IPS-15b (cell line): ENCODE data around the gene FZD7.

Experiments
- H3K27me3 ChIP-seq: one replicate; pipeline ENCODE4 v1.6.1; 2013; ENCODE audit warnings: low read length; ENCODE audit not compliant: control insufficient read depth, insufficient read depth
- H3K36me3 ChIP-seq: one replicate; pipeline ENCODE4 v1.6.1; 2013; ENCODE audit warnings: low read length; ENCODE audit not compliant: control insufficient read depth, insufficient read depth
- H3K4me1 ChIP-seq: one replicate; pipeline ENCODE4 v1.6.1; 2013; ENCODE audit warnings: mild to moderate bottlenecking, low read length; ENCODE audit not compliant: control insufficient read depth, insufficient read depth
- H3K4me3 ChIP-seq: one replicate; pipeline ENCODE4 v1.5.1; 2013; ENCODE audit warnings: low read depth, low read length
- H3K9ac ChIP-seq: one replicate; pipeline ENCODE4 v1.6.1; 2013; ENCODE audit warnings: low read depth, mild to moderate bottlenecking, low read length
- H3K9me3 ChIP-seq: one replicate; pipeline ENCODE4 v1.6.1; 2013; ENCODE audit warnings: mild to moderate bottlenecking, low read length; ENCODE audit not compliant: control insufficient read depth, insufficient read depth

FZD7 gene

DNA sequence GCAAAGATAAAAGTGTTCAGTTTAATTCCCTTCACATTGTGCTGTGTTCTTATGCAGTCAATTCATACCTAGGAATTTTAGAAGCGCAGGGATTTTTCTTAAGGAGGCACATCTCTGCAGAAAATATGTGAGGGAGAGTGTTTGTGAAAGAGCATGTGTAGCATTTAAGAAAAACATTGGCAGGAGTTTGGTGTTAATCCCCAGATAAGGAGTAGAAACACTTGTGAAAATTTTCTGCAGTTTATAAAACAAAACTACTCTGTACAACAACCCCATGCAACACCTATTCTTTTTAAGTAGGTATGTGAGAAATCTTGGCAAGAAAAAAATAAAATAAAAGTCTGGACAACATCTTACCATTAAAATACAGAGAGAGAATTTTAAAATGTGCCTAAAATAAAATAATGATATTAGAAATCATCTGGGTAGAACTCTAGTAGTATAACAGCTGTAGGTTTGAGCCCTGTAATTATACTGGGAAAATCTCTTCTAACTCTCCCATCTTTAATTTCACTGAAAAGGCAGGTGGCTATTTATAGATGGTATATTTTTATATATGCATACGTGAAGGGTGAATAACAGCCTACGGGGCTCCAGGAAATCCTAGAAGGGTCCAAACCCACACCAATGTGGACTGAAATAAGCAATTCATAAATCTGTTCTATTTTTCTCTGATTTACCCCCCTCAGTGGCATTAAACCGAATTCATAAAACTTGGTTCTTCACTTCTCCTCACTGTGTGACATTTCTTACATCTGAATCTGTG is 6.6 kb downstream of the FZD7 start:
- Histone ChIP-seq H3K27me3 (no peaks in the 10 kb centered on the region), H3K9me3 (no peaks in the 10 kb centered on the region), H3K36me3 (peaks cover 26% of the 10 kb centered on the region), H3K4me1 (peaks cover 7% of the 10 kb centered on the region), H3K9ac (no peak overlapping the region), H3K4me3 (peak overlapping the region; percentile 94)

DNA sequence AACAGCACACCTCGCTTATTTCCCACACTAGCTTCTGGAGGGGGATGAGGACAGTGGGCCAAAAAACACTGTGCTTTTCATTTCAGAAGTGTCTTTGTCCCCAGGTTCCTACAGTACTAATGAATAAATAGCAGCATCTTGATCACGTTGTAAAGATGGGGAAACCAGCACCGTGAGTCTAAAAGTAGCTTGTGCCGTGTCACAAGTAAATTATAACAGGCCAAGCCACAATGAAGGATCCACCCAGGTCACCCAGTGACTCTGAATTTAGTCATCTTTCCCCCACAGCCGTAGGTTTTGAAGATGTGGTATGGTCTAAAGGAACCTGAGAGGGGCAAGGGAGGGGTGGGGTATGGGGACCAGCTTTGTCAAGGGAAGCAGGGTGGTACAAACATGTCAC is 8.8 kb downstream of the FZD7 start:
- Histone ChIP-seq H3K9ac (no peak overlapping the region), H3K4me1 (peaks cover 12% of the 10 kb centered on the region), H3K4me3 (no peak overlapping the region), H3K27me3 (no peaks in the 10 kb centered on the region), H3K9me3 (no peaks in the 10 kb centered on the region), H3K36me3 (peaks cover 4% of the 10 kb centered on the region)

DNA sequence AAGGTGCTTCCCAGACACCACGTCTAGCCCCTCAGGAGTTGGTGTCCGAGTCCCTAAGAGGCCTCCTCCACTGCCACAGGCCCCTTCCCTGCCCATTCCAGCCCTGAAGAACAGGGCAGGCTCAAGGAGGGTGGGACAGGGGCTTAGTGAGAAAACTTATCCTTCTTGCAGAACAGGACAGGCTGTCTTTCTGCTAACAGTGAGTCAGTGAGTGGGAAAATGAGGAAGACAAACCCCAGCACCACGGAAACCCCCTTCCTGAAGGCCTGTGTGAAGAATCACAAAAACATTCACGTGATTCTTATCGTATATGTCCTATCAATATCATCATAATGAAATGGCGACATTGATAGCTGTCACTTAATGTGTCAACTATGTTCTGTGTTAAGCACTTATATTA is 9.8 kb downstream of the FZD7 start:
- H3K9me3 ChIP-seq: no peaks in the 10 kb centered on the region
- no peaks in the 10 kb centered on the region for H3K36me3 ChIP-seq
- peaks cover 12% of the 10 kb centered on the region for H3K4me1 ChIP-seq
- no peak overlapping the region for H3K4me3 ChIP-seq
- H3K9ac ChIP-seq: no peak overlapping the region
- no peaks in the 10 kb centered on the region for H3K27me3 ChIP-seq

- Histone ChIP-seq H3K9ac (no peak overlapping the region), H3K36me3 (no peaks in the 10 kb centered on the region), H3K4me1 (peaks cover 9% of the 10 kb centered on the region), H3K27me3 (no peaks in the 10 kb centered on the region), H3K9me3 (no peaks in the 10 kb centered on the region), H3K4me3 (no peak overlapping the region)
Observed at GRCh38 chr2:202044777-202045176, 11.1 kb downstream of the FZD7 start.

DNA sequence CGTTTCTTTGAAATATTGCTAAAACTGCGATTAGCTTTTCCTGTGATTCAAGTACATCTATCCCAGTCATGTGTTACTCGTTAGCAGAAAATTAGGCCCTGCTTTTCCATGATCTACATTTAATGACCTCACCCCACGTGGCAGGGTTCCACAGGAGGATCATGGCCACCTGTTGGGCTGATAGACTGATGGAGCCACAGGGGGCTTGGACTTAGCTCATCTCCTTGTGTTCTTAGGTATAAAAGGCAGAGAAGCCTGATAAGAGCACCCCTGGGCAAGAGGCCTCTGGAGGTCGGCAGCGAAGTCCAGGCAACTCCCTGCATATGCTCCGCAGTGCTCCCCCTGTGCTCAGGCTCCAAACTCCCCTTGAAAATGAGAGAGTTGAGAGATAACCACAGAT is 12.9 kb downstream of the FZD7 start:
- Histone ChIP-seq H3K4me3 (no peak overlapping the region), H3K9me3 (no peaks in the 10 kb centered on the region), H3K4me1 (peaks cover 7% of the 10 kb centered on the region), H3K27me3 (no peaks in the 10 kb centered on the region), H3K9ac (no peak overlapping the region), H3K36me3 (no peaks in the 10 kb centered on the region)

DNA sequence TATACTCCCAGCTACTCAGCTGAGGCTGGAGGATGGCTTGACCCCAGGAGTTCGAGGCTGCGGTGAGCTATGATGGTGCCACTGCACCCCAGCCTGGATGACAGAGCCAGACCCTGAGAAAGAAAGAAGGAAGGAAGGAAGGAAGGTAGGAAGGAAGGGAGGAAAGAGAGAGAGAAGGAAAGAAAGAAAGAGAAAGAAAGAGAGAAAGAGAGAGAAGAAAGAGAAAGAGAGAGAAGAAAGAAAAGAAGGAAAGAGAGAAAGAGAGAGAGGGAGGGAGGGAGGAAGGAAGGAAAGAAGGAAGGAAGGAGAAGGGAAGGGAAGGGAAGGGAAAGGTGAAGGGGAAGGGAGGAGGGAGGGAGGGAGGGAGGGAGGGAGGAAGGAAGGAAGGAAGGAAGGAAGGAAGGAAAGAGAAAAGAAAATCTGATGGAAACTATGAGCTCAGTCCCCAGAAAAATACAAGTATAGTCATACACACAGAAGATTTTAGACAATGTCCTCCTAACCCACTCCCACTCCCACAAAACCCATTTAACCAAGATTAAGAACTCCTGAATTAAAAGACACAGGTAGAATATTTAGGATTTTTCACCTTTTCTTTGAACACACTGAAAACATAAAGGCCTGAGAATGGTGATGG is 15.6 kb downstream of the FZD7 start:
- Histone ChIP-seq H3K4me1 (peaks cover 11% of the 10 kb centered on the region), H3K27me3 (no peaks in the 10 kb centered on the region), H3K4me3 (no peak overlapping the region), H3K9ac (no peak overlapping the region), H3K36me3 (no peaks in the 10 kb centered on the region), H3K9me3 (no peaks in the 10 kb centered on the region)

DNA sequence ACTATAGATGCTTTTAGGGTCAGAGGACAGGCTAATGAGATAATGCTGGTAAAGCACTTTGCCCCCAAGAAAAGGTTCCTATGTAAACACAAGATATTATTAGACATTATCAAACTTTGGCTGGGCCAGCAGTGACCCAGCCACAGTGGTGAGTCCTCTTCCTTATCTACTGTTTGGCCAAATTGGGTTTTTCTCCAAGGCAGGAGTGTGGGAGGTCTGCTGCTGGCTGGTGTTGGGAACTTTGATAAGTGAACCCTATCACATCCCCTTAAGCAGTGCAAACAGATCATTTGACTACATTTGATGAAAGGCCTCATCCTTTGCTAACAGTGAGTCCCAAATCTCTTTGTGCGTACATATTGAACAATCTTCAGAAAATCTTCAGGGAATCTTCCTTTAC is 16.2 kb downstream of the FZD7 start:
- no peak overlapping the region for H3K9ac ChIP-seq
- H3K27me3 ChIP-seq: peaks cover 2% of the 10 kb centered on the region
- peaks cover 11% of the 10 kb centered on the region for H3K4me1 ChIP-seq
- no peak overlapping the region for H3K4me3 ChIP-seq
- no peaks in the 10 kb centered on the region for H3K36me3 ChIP-seq
- no peaks in the 10 kb centered on the region for H3K9me3 ChIP-seq

DNA sequence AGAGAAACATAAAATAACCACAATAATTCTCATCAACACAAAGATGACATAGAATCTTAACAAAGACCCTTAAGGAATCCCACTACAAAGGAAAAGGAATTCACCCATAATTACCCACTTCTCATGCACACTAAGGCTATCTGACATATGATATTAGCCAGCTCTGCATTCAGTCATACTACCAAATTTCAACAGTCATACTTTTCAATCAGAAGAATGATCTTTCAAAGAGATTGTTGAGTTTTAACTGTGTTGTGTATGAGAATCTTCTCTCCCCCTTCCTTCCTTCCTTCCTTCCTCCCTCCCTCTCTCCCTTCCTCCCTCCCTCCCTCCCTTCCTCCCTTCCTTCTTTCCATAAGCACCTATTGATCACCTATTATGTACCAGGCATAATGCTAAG is 17.0 kb downstream of the FZD7 start:
- Histone ChIP-seq H3K4me1 (peaks cover 11% of the 10 kb centered on the region), H3K9me3 (no peaks in the 10 kb centered on the region), H3K36me3 (no peaks in the 10 kb centered on the region), H3K9ac (no peak overlapping the region), H3K27me3 (peaks cover 2% of the 10 kb centered on the region), H3K4me3 (no peak overlapping the region)

GRCh38 chr2:202051499-202052161 is 18.0 kb downstream of the FZD7 start:
- Histone ChIP-seq H3K4me3 (no peak overlapping the region), H3K27me3 (peaks cover 2% of the 10 kb centered on the region), H3K36me3 (no peaks in the 10 kb centered on the region), H3K9ac (no peak overlapping the region), H3K9me3 (no peaks in the 10 kb centered on the region), H3K4me1 (peaks cover 7% of the 10 kb centered on the region)

DNA sequence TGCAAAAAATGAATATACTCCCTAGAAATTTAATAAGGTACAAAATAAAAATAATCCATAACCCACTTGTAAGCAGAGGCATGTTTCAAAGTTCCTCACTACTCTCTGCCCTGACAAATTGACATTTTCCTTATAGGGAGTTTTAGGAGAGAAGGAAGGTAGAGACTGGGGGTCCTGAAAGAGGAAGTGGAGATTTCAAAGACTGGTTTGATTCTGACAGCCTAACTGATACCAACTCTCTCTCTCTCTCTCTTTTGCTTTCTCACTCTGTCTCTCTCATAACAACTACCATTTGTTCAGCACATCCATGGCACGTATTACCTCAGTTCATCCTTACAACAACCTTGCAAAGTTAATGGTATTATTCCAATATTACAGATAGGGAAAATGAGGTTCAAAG is 18.6 kb downstream of the FZD7 start:
- H3K27me3 ChIP-seq: peaks cover 2% of the 10 kb centered on the region
- H3K9me3 ChIP-seq: no peaks in the 10 kb centered on the region
- H3K9ac ChIP-seq: no peak overlapping the region
- no peaks in the 10 kb centered on the region for H3K36me3 ChIP-seq
- H3K4me3 ChIP-seq: no peak overlapping the region
- peaks cover 5% of the 10 kb centered on the region for H3K4me1 ChIP-seq

DNA sequence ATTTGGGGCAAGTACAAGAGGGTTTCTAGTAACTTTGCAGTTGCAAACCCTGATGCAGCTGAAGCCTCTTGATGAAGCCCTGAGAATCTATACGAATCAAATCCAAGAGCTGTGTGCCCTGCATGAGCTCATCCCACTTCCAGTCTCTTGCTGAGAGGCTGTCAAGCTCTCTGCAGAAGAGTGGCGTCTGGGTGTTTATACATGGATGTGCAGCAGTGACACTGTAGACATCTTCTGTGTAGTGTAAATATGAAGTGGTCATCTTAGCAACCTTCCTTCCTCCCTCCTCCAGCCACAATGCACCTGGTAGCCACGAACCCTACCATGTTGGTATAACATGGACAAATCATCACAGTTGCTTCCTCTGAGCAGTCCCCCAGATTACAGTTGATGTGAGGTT is 21.0 kb downstream of the FZD7 start:
- no peaks in the 10 kb centered on the region for H3K9me3 ChIP-seq
- H3K4me3 ChIP-seq: no peak overlapping the region
- no peak overlapping the region for H3K9ac ChIP-seq
- H3K27me3 ChIP-seq: peaks cover 2% of the 10 kb centered on the region
- H3K4me1 ChIP-seq: peaks cover 5% of the 10 kb centered on the region
- no peaks in the 10 kb centered on the region for H3K36me3 ChIP-seq

DNA sequence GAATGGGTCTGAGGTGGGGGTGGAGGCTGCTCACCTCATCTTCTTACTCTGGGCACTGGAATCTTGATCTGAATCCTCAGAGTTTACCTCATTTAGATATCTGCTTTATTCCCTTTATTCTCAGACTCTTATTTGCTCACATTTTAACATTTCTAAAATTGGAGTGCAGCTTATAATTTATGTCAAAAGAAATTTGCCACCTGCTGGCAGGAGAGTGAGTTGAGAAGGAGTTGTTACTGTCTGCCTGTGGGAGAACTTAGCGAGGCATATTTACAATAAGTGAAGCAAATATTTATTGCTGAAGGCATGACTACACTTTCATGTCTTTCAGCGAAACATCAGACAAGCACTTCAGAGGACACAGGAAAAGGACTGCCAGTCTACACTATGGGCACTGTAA is 23.0 kb downstream of the FZD7 start:
- H3K36me3 ChIP-seq: no peaks in the 10 kb centered on the region
- no peak overlapping the region for H3K4me3 ChIP-seq
- peaks cover 3% of the 10 kb centered on the region for H3K4me1 ChIP-seq
- peaks cover 2% of the 10 kb centered on the region for H3K27me3 ChIP-seq
- no peaks in the 10 kb centered on the region for H3K9me3 ChIP-seq
- H3K9ac ChIP-seq: no peak overlapping the region
